GM12874 (cell line): ENCODE results near the gene POGK.

ENCODE experiments used
- CTCF ChIP-seq: IDR thresholded peaks from 2 replicates; pipeline ENCODE4 v1.5.1; 2011; ENCODE audit warnings: low read depth, mild to moderate bottlenecking, control low read depth, low read length, moderate library complexity; ENCODE audit not compliant: insufficient read depth

The POGK gene

GRCh38 chr1:166822385-166822784 is 16.9 kb upstream of the POGK start:
- TF ChIP-seq CTCF = peak; percentile 34; the same call in 1 of the 2 replicates

- no peak for TF ChIP-seq CTCF
Observed at GRCh38 chr1:166827426-166827825, 11.8 kb upstream of the POGK start.

- TF ChIP-seq CTCF = no peak
Observed at GRCh38 chr1:166836733-166837132, 2.5 kb upstream of the POGK start.

- peak; percentile 21; the same call in 1 of the 2 replicates for TF ChIP-seq CTCF
Observed at GRCh38 chr1:166839600-166840308, 479 bp downstream of the POGK start.

GRCh38 chr1:166840309-166841274 is 1.3 kb downstream of the POGK start:
- TF ChIP-seq CTCF = no peak

- TF ChIP-seq CTCF = no peak
Observed at GRCh38 chr1:166843322-166843721, 4.0 kb downstream of the POGK start.
